Measurements from ENCODE around the gene ACOD1.

GRCh38 chr13:76967031-76967430 lies 18.7 kb downstream of the ACOD1 start:
- no peak for TF ChIP-seq POLR2A (IDR thresholded peaks at IDR 0.05; ENCODE audit: low read depth, low read length)
- no peak for TF ChIP-seq POLR2AphosphoS5 (IDR thresholded peaks at IDR 0.05; ENCODE audit: low read depth, low read length)
- no peak for TF ChIP-seq TAF1 (IDR thresholded peaks at IDR 0.05; ENCODE audit: borderline replicate concordance, low read depth, low read length)

Data from GM12892 (cell line).